Glutamatergic neuron (in vitro differentiated cells): ENCODE measurements around the gene ABI3. TPM values are rescaled to one million over a fixed set of nuclear protein-coding genes. Genes with fewer than 3 reads are reported as not detected.

Experiments used
- DNase-seq: peaks from one replicate; pipeline ENCODE4 v3.0.0; 2022
- H3K27ac Mint-ChIP-seq: one replicate; pipeline ENCODE4 v1.8.0; 2020; ENCODE audit warnings: mild to moderate bottlenecking, mixed read lengths, inconsistent platforms; ENCODE audit not compliant: unreplicated experiment
- H3K27me3 Mint-ChIP-seq: one replicate; pipeline ENCODE4 v1.8.0; 2020; ENCODE audit warnings: mild to moderate bottlenecking, moderate library complexity, mixed read lengths, inconsistent platforms; ENCODE audit not compliant: unreplicated experiment
- H3K36me3 Mint-ChIP-seq: one replicate; pipeline ENCODE4 v1.8.0; 2020; ENCODE audit warnings: mild to moderate bottlenecking, mixed read lengths, inconsistent platforms; ENCODE audit not compliant: unreplicated experiment
- H3K4me1 Mint-ChIP-seq: one replicate; pipeline ENCODE4 v1.8.0; 2020; ENCODE audit warnings: mild to moderate bottlenecking, low read depth, mixed read lengths, inconsistent platforms; ENCODE audit not compliant: unreplicated experiment
- H3K4me3 Mint-ChIP-seq: one replicate; pipeline ENCODE4 v1.8.0; 2020; ENCODE audit warnings: mild to moderate bottlenecking, mixed read lengths, inconsistent platforms; ENCODE audit not compliant: unreplicated experiment
- H3K9me3 Mint-ChIP-seq: one replicate; pipeline ENCODE4 v1.8.0; 2020; ENCODE audit warnings: mild to moderate bottlenecking, moderate library complexity, mixed read lengths, inconsistent platforms; ENCODE audit not compliant: unreplicated experiment
- CTCF ChIP-seq: fragments of 200-600 bp; sonication (generic); IDR thresholded peaks from one replicate; pipeline ENCODE4 v1.5.0; 2021; ENCODE audit not compliant: partially characterized antibody, unreplicated experiment
- total RNA-seq: library from RNA; stranded (reverse); fragmentation: NEBNext Ultra II Directional; extraction: Animal tissue kit (Norgen Biotek cat#: 25700); gene quantifications from one replicate; pipeline ENCODE4 v1.2.1, GENCODE V29; 2021; ENCODE audit not compliant: unreplicated experiment

The ABI3 gene
- total RNA-seq, 1 donor from 2014 or later, result not detected

- Mint-ChIP-seq H3K4me1 (no peaks in the 10 kb centered on the region), H3K36me3 (no peaks in the 10 kb centered on the region), H3K4me3 (no peak overlapping the region), H3K27ac (no peak overlapping the region), H3K27me3 (no peaks in the 10 kb centered on the region), H3K9me3 (no peaks in the 10 kb centered on the region)
- no peak for TF ChIP-seq CTCF
- DNase-seq, result no peak
Measured at GRCh38 chr17:49269356-49269755, 58.8 kb downstream of the ABI3 start.

Other genes with a start within 250 kb of the ABI3 start
- gene GIP, start 242.1 kb upstream of the ABI3 start, total RNA-seq, result not detected
- 260 TPM for gene IGF2BP1, start 213.3 kb upstream of the ABI3 start, total RNA-seq
- gene B4GALNT2, start 77.9 kb upstream of the ABI3 start, total RNA-seq, result 0.98 TPM
- gene GNGT2, start 133 bp upstream of the ABI3 start, total RNA-seq, result not detected
- 0.22 TPM for gene PHOSPHO1, start 20.1 kb downstream of the ABI3 start, total RNA-seq
- 37.4 TPM for gene ZNF652, start 151.5 kb downstream of the ABI3 start, total RNA-seq
- gene PHB1, start 204.2 kb downstream of the ABI3 start, total RNA-seq, result 134 TPM